AG09319 (cell line): ENCODE results near the gene CORO2B.

Experiments
- DNase-seq: peaks from one replicate; pipeline ENCODE4 v3.0.0-alpha.2; 2010; ENCODE audit warnings: low read depth; ENCODE audit errors: extremely low read depth
- TF ChIP-seq, protein P1 (sequence below): IDR thresholded peaks from 2 replicates; pipeline ENCODE4 v1.5.1; 2011; ENCODE audit warnings: low read depth, mild to moderate bottlenecking, inconsistent platforms, low read length, moderate library complexity

The CORO2B gene

GRCh38 chr15:68550004-68550403 lies 28.8 kb upstream of the CORO2B start:
- DNase-seq: no peak
- TF ChIP-seq, protein P1, sequence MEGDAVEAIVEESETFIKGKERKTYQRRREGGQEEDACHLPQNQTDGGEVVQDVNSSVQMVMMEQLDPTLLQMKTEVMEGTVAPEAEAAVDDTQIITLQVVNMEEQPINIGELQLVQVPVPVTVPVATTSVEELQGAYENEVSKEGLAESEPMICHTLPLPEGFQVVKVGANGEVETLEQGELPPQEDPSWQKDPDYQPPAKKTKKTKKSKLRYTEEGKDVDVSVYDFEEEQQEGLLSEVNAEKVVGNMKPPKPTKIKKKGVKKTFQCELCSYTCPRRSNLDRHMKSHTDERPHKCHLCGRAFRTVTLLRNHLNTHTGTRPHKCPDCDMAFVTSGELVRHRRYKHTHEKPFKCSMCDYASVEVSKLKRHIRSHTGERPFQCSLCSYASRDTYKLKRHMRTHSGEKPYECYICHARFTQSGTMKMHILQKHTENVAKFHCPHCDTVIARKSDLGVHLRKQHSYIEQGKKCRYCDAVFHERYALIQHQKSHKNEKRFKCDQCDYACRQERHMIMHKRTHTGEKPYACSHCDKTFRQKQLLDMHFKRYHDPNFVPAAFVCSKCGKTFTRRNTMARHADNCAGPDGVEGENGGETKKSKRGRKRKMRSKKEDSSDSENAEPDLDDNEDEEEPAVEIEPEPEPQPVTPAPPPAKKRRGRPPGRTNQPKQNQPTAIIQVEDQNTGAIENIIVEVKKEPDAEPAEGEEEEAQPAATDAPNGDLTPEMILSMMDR: no peak

- TF ChIP-seq, protein P1: peak; percentile 92
- no peak for DNase-seq
Measured at GRCh38 chr15:68550498-68551295, 28.1 kb upstream of the CORO2B start.

DNA sequence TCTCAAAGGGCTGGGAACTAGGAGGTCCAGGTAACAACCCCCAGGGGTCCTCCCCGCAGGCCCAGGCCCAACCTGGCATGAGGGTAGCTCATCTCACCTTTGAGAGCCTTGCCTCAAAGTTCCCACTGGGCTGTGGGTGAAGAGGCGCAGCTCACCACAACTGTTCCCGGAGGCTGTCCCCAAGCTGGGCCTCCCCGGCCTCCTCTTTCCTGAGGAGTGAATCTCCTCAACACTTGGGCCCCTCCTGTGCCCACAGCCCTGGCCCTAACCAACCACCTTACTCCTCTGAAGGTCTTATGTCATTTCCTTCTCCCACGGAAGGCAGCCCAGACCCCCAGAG lies 27.5 kb upstream of the CORO2B start:
- DNase-seq: no peak
- TF ChIP-seq, protein P1: no peak

- TF ChIP-seq, protein P1: no peak
- no peak for DNase-seq
Measured at GRCh38 chr15:68552344-68552743, 26.4 kb upstream of the CORO2B start.

DNA sequence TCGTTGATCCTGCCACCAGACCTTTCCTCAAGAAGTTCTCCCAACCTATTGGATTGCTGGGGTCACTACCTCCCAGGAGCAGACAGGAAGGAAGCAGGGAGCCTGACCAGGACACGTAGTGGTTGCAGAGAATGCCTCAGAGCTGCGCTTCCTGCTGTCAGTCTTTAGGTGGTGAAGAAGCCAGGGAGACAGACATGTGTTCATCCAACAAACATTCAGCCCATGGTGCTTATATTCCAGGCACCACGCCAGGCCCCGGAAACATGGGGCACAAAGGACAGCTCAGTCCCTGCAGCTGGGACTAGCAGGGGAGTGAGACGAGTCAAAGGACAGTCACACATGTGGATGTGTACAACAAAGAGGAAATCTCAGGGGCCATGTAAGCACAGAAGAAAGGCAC lies 26.0 kb upstream of the CORO2B start:
- DNase-seq: no peak
- TF ChIP-seq, protein P1: no peak

GRCh38 chr15:68553314-68553993 lies 25.3 kb upstream of the CORO2B start:
- no peak for DNase-seq
- TF ChIP-seq, protein P1: no peak

- DNase-seq: no peak
Measured at GRCh38 chr15:68553994-68554720, 24.6 kb upstream of the CORO2B start.

More at GRCh38 chr15:68553994-68554720, 24.6 kb upstream of the CORO2B start:
- TF ChIP-seq, protein P1: peak; percentile 75
